HL-60/S4 treated with phorbol 12-myristate 13-acetate at 8.2 ng/mL for 4 days and 3 days (cell line): ENCODE data around the gene LDB2.

Experiments used
- in situ Hi-C: fragments of 300-500 bp; cut with MboI; formaldehyde crosslinking; loops from 2 replicates; pipeline ENCODE4 v1.15.0; 2022; ENCODE audit warnings: low sequenced_read_pairs

Gene LDB2

GRCh38 chr4:16809064-16809463 is 89.4 kb downstream of the LDB2 start:
- in situ Hi-C loops: no loop called here

- in situ Hi-C loops: no loop called here
Measured at GRCh38 chr4:16807355-16807754, 91.1 kb downstream of the LDB2 start.

- in situ Hi-C loops: no loop called here
Measured at GRCh38 chr4:16804581-16804980, 93.9 kb downstream of the LDB2 start.

- in situ Hi-C loops: no loop called here
Measured at GRCh38 chr4:16802044-16802443, 96.4 kb downstream of the LDB2 start.

GRCh38 chr4:16801356-16801755 is 97.1 kb downstream of the LDB2 start:
- in situ Hi-C loops: no loop called here

GRCh38 chr4:16794816-16795445 is 103.5 kb downstream of the LDB2 start:
- in situ Hi-C loops: no loop called here

- in situ Hi-C loops: no loop called here
Measured at GRCh38 chr4:16791460-16791859, 107.0 kb downstream of the LDB2 start.

GRCh38 chr4:16790508-16790907 is 107.9 kb downstream of the LDB2 start:
- in situ Hi-C loops: no loop called here

- in situ Hi-C loops: no loop called here
Measured at GRCh38 chr4:16788868-16789267, 109.6 kb downstream of the LDB2 start.

GRCh38 chr4:16785793-16786527 is 112.5 kb downstream of the LDB2 start:
- in situ Hi-C loops: no loop called here

- in situ Hi-C loops: no loop called here
Measured at GRCh38 chr4:16783119-16783518, 115.3 kb downstream of the LDB2 start.

GRCh38 chr4:16779028-16779675 is 119.3 kb downstream of the LDB2 start:
- in situ Hi-C loops: no loop called here

GRCh38 chr4:16777726-16778125 is 120.7 kb downstream of the LDB2 start:
- in situ Hi-C loops: no loop called here

GRCh38 chr4:16775411-16776154 is 122.9 kb downstream of the LDB2 start:
- in situ Hi-C loops: no loop called here

GRCh38 chr4:16772366-16772850 is 126.0 kb downstream of the LDB2 start:
- in situ Hi-C loops: no loop called here

GRCh38 chr4:16770710-16771285 is 127.6 kb downstream of the LDB2 start:
- in situ Hi-C loops: no loop called here

- in situ Hi-C loops: no loop called here
Measured at GRCh38 chr4:16767861-16768260, 130.6 kb downstream of the LDB2 start.

- in situ Hi-C loops: no loop called here
Measured at GRCh38 chr4:16767251-16767650, 131.2 kb downstream of the LDB2 start.

GRCh38 chr4:16765546-16765945 is 132.9 kb downstream of the LDB2 start:
- in situ Hi-C loops: no loop called here

- in situ Hi-C loops: no loop called here
Measured at GRCh38 chr4:16764622-16765021, 133.8 kb downstream of the LDB2 start.
